OCI-LY1 (cell line): Measurements from ENCODE around the gene STEAP3.

Source experiments
- H2AFZ ChIP-seq: fragments of 200-600 bp; sonication (generic), shearing (Covaris generic); 2 replicates; pipeline ENCODE4 v1.6.0; 2014; ENCODE audit warnings: antibody characterized with exemption, mild to moderate bottlenecking, low read length
- H3F3A ChIP-seq: fragments of 200-600 bp; sonication (generic), shearing (Covaris generic); 2 replicates; pipeline ENCODE4 v1.6.0; 2014; ENCODE audit warnings: mild to moderate bottlenecking, antibody characterized with exemption, low read length, moderate library complexity; ENCODE audit not compliant: insufficient read depth
- H3K27ac ChIP-seq: fragments of 200-600 bp; sonication (generic); 2 replicates; pipeline ENCODE4 v1.5.1; 2014; ENCODE audit warnings: low read length, mixed run types, mild to moderate bottlenecking, low read depth; ENCODE audit not compliant: poor library complexity, severe bottlenecking
- H3K27me3 ChIP-seq: fragments of 200-600 bp; sonication (generic); 2 replicates; pipeline ENCODE4 v1.6.0; 2014; ENCODE audit warnings: antibody characterized with exemption, mild to moderate bottlenecking, low read length, moderate library complexity; ENCODE audit not compliant: insufficient read depth
- H3K36me3 ChIP-seq: fragments of 200-600 bp; sonication (generic); 2 replicates; pipeline ENCODE4 v1.6.1; 2014; ENCODE audit warnings: mild to moderate bottlenecking, antibody characterized with exemption, low read length, moderate library complexity, mixed read lengths; ENCODE audit not compliant: insufficient read depth
- H3K4me1 ChIP-seq: fragments of 200-600 bp; sonication (generic); 2 replicates; pipeline ENCODE4 v1.5.1; 2014; ENCODE audit warnings: mild to moderate bottlenecking, low read length, moderate library complexity; ENCODE audit not compliant: insufficient read depth, severe bottlenecking
- H3K4me2 ChIP-seq: fragments of 200-600 bp; sonication (generic), shearing (Covaris generic); 2 replicates; pipeline ENCODE4 v1.6.1; 2014; ENCODE audit warnings: low read length
- H3K4me3 ChIP-seq: fragments of 200-600 bp; sonication (generic); 2 replicates; pipeline ENCODE4 v1.5.1; 2014; ENCODE audit warnings: low read length, low read depth, mild to moderate bottlenecking, mixed read lengths; ENCODE audit not compliant: poor library complexity, severe bottlenecking
- H3K79me2 ChIP-seq: fragments of 200-600 bp; shearing (Covaris generic); 2 replicates; pipeline ENCODE4 v1.6.1; 2016; ENCODE audit warnings: mixed run types, low read length, mixed read lengths; ENCODE audit not compliant: insufficient read depth
- H3K9ac ChIP-seq: fragments of 200-600 bp; sonication (generic), shearing (Covaris generic); 2 replicates; pipeline ENCODE4 v1.6.1; 2014; ENCODE audit warnings: mild to moderate bottlenecking, low read length, mixed read lengths
- H3K9me2 ChIP-seq: fragments of 200-600 bp; sonication (generic), shearing (Covaris generic); 2 replicates; pipeline ENCODE4 v1.6.1; 2014; ENCODE audit warnings: low read depth, mild to moderate bottlenecking, low read length, mixed read lengths
- H3K9me3 ChIP-seq: fragments of 200-600 bp; shearing (Covaris generic); 2 replicates; pipeline ENCODE4 v1.6.1; 2014; ENCODE audit warnings: low read length, mixed read lengths
- H4K20me1 ChIP-seq: fragments of 200-600 bp; sonication (generic), shearing (Covaris generic); 2 replicates; pipeline ENCODE4 v1.6.0; 2016; ENCODE audit warnings: mild to moderate bottlenecking, low read length; ENCODE audit not compliant: insufficient read depth
- CTCF ChIP-seq: fragments of 200-600 bp; sonication (generic), shearing (Covaris generic); IDR thresholded peaks from 2 replicates; pipeline ENCODE4 v1.5.1; 2017; ENCODE audit warnings: mild to moderate bottlenecking, antibody characterized with exemption, low read length, moderate library complexity, mixed read lengths
- EZH2 ChIP-seq: fragments of 200-600 bp; sonication (generic), shearing (Covaris generic); IDR thresholded peaks from 2 replicates; pipeline ENCODE4 v1.8.0; 2017; ENCODE audit warnings: borderline replicate concordance, mixed run types, mild to moderate bottlenecking, antibody characterized with exemption, low read length, moderate library complexity, mixed read lengths

The STEAP3 gene

GRCh38 chr2:119223521-119224390, at the start of gene STEAP3:
STEAP3 (plus strand) TSS chr2:119223834; CDS start chr2:119231013, 7,179 bp downstream.
- Histone ChIP-seq H3K4me3 (peak within 1 kb of the TSS; percentile 43), H3K79me2 (no peaks in the 10 kb centered on the region), H2AFZ (no peak within 1 kb of the TSS), H3K27me3 (no peaks in the 10 kb centered on the region), H3K9me2 (no peaks in the 10 kb centered on the region), H3K9ac (no peak within 1 kb of the TSS), H4K20me1 (no peaks in the 10 kb centered on the region), H3K36me3 (no peaks in the 10 kb centered on the region), H3K4me2 (peak within 1 kb of the TSS; percentile 54), H3K4me1 (no peaks in the 10 kb centered on the region), H3K9me3 (no peaks in the 10 kb centered on the region), H3F3A (no peaks in the 10 kb centered on the region), H3K27ac (no peak within 1 kb of the TSS)
- no peak for TF ChIP-seq EZH2
- no peak for TF ChIP-seq CTCF

GRCh38 chr2:119174216-119174992, 49.2 kb upstream of the STEAP3 start:
- Histone ChIP-seq H3K4me1 (no peaks in the 10 kb centered on the region), H3K9ac (no peak overlapping the region), H3K4me2 (no peak overlapping the region), H4K20me1 (no peaks in the 10 kb centered on the region), H3K27ac (no peak overlapping the region), H3K4me3 (no peak overlapping the region), H3K9me3 (no peaks in the 10 kb centered on the region), H3K79me2 (no peaks in the 10 kb centered on the region), H2AFZ (no peak overlapping the region), H3K9me2 (no peaks in the 10 kb centered on the region), H3F3A (no peaks in the 10 kb centered on the region), H3K36me3 (no peaks in the 10 kb centered on the region), H3K27me3 (no peaks in the 10 kb centered on the region)
- TF ChIP-seq CTCF (peak; percentile 84), EZH2 (no peak)

- H3K79me2 ChIP-seq, result no peaks in the 10 kb centered on the region
- TF ChIP-seq CTCF (no peak), EZH2 (no peak)
- H3K9me3 ChIP-seq, result no peaks in the 10 kb centered on the region
- no peaks in the 10 kb centered on the region for H3F3A ChIP-seq
- no peaks in the 10 kb centered on the region for H3K4me1 ChIP-seq
- H4K20me1 ChIP-seq, result no peaks in the 10 kb centered on the region
- no peak overlapping the region for H3K9ac ChIP-seq
- H3K27me3 ChIP-seq, result no peaks in the 10 kb centered on the region
- H3K4me3 ChIP-seq, result no peak overlapping the region
- no peaks in the 10 kb centered on the region for H3K36me3 ChIP-seq
- H3K9me2 ChIP-seq, result no peaks in the 10 kb centered on the region
- no peak overlapping the region for H3K27ac ChIP-seq
- H3K4me2 ChIP-seq, result no peak overlapping the region
- no peak overlapping the region for H2AFZ ChIP-seq
Observed at GRCh38 chr2:119174993-119175347, 48.7 kb upstream of the STEAP3 start.
